GM12801 (cell line): ENCODE measurements around the gene DHRS13.

Experiments used
- TF ChIP-seq, protein P1 (sequence below): IDR thresholded peaks from one replicate; pipeline ENCODE4 v1.5.1; 2011; ENCODE audit warnings: control low read depth; ENCODE audit not compliant: insufficient read length; ENCODE audit errors: extremely low read depth

The DHRS13 gene

DNA sequence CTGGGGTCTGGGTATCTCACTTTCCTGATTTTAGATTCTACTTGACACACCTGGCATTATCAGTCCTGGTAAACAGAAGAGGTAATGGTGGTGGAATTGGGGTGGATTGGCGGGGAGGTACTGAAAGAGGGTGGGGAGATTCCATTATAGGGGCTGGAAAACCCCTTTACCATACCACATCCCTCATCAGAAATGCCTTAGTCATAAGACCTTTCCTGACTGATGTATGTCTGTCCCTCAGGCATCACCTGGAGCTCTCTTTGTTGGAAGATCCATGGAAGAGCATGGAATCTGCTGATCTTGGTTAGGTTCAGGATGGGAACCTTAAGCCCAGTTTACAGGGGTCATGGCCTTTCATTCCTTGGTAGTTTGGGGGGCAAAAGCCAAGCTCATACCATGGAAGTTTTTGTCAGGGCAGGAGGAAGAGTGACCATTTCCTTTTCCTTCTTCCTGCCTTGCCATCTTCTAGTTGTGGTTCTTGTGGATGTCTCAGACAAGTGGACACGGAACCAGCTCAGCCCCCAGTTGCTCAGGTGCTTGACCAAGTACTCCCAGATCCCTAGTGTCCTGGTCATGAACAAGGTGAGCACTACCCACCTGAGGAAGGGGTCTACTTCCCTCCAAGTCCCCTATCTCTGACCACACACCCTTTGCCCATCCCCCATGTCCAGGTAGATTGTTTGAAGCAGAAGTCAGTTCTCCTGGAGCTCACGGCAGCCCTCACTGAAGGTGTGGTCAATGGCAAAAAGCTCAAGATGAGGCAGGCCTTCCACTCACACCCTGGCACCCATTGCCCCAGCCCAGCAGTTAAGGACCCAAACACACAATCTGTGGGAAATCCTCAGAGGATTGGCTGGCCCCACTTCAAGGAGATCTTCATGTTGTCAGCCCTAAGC, 44.7 kb downstream of the DHRS13 start:
- TF ChIP-seq, protein P1, sequence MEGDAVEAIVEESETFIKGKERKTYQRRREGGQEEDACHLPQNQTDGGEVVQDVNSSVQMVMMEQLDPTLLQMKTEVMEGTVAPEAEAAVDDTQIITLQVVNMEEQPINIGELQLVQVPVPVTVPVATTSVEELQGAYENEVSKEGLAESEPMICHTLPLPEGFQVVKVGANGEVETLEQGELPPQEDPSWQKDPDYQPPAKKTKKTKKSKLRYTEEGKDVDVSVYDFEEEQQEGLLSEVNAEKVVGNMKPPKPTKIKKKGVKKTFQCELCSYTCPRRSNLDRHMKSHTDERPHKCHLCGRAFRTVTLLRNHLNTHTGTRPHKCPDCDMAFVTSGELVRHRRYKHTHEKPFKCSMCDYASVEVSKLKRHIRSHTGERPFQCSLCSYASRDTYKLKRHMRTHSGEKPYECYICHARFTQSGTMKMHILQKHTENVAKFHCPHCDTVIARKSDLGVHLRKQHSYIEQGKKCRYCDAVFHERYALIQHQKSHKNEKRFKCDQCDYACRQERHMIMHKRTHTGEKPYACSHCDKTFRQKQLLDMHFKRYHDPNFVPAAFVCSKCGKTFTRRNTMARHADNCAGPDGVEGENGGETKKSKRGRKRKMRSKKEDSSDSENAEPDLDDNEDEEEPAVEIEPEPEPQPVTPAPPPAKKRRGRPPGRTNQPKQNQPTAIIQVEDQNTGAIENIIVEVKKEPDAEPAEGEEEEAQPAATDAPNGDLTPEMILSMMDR = no peak

DNA sequence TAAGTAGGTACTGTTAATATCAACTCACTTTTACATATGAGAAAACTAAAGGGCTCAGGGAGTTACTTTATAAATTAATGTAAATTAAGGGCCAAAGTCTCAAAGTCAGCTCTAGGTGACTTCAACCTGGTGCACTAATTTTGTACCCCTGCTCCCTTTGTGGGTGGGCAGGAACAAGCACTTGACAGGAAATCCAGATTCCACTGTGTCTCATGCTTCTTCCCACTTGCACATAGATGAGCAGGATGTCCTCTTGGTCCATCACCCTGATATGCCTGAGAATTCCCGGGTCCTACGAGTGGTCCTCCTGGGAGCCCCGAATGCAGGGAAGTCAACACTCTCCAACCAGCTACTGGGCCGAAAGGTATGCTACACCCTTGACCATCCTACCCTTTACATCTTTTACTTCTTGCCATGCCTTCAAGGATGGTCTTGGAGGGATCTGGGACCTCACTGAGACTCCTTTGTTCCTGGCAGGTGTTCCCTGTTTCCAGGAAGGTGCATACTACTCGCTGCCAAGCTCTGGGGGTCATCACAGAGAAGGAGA, 46.8 kb downstream of the DHRS13 start:
- TF ChIP-seq, protein P1 = no peak

DNA sequence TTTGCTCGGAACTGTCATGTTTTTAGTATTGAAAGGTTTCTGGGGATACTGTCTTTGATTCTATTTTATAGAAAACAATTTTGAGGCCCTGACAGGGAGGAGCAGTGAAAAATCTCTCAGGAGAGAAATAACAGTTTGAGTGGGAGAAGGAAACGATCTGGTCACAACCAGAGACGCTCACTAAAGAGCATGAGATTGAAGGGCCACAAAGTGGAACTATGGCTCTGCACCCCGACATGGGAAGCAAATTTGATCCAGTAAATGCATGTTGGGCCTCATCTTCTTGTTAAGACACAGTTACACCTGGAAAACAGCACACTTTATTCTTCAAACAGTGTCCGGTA, 47.6 kb downstream of the DHRS13 start:
- TF ChIP-seq, protein P1 = no peak

DNA sequence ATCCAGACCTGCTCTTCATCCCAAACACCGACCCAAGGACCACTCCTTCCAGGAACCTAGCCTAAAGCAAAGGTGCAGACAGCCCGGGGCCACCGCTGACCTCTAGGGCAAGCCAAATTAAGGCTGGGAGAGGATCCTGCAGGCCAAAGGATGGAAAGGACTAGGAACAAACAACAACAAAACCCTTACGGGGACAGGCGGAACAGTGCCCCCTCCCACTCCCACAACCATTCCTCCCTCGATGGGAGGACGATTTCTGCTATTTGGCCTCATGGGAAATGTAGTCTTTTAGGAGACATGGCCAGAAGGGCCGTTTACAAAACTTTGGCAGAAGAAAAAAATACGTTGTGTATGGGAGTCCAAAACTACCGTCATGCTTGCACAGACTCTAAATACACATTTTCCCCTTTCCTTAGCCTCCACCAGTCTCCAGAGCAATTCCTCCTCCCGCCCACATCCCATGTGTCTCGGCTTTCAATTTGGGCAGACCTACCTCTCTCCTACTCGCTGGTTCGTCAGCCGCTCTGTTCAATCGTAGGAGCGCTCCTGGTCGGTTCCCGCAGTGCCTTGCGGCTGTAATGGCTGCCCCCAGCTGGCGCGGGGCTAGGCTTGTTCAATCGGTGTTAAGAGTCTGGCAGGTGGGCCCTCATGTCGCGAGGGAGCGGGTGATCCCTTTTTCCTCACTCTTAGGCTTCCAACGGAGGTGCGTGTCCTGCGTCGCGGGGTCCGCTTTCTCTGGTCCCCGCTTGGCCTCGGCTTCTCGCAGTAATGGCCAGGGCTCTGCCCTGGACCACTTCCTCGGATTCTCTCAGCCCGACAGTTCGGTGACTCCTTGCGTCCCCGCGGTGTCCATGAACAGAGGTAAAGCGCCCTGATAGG, 48.2 kb downstream of the DHRS13 start, which contains the start of gene ERAL1:
Gene ERAL1, plus strand, starts transcription at position 560 of the 879 bp plus-strand sequence. Its CDS starts 19 bp downstream, at position 579.
- TF ChIP-seq, protein P1 = no peak

DNA sequence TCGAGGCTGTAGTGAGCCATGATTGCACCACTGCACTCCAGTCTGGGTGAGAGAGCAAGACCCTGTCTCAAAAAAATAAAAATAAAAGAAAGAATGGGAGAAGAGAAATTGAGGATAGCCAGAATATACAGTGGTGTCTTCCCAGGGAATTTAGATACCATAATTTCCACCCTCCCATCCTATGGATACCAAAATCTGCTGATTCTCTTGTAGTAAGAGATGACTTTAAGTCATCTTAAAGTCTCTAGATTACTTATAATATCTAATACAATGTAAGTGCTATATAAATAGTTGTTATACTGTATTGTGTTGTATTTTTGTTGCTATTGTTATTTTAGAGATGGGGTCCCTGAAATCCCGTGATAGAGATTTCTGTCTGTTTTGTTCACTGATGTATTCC, 49.6 kb downstream of the DHRS13 start:
- TF ChIP-seq, protein P1 = no peak

DNA sequence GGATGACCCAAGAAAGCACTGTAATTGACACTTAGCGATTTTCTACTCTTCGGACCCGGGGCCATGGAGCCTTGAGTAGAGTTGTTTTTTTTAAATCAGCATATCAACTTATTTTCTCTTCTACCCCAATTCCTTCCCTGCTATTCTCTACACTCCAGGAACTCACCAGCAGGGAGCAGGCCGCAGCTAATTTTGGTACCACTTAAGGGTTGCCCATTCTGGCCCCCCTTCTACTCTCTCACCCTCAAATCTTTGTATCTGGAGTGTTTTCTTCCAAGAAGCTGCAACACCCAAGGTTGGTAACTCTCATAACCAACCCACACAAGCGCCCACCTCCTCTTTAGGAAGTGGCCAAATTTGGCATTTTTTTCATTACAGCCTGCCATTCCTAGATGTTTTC, 53.6 kb downstream of the DHRS13 start:
- TF ChIP-seq, protein P1 = no peak
